OCI-M2 (cell line): ENCODE measurements around the gene HMX3.
"Not testable (repeated sequence)": the region's sequence is repeated elsewhere in the genome, so short reads cannot be mapped to it uniquely, and the experiment has no call there.

Experiments
- DNase-seq: peaks from one replicate; lab custom pipeline; 2025; ENCODE audit not compliant: unreplicated experiment; lab: John Stamatoyannopoulos, UW

The HMX3 gene

GRCh38 chr10:123171616-123172015 is 35.8 kb downstream of the HMX3 start:
- DNase-seq = not testable (repeated sequence)

- no peak for DNase-seq
Observed at GRCh38 chr10:123175389-123176387, 39.9 kb downstream of the HMX3 start.

- not testable (repeated sequence) for DNase-seq
Observed at GRCh38 chr10:123178390-123178789, 42.6 kb downstream of the HMX3 start.

- DNase-seq = no peak
Observed at GRCh38 chr10:123180101-123181090, 44.6 kb downstream of the HMX3 start.

- no peak for DNase-seq
Observed at GRCh38 chr10:123183724-123184123, 48.0 kb downstream of the HMX3 start.

GRCh38 chr10:123187781-123188180 is 52.0 kb downstream of the HMX3 start:
- DNase-seq = no peak
